Mesenteric fat pad (tissue), 1 donor: ENCODE results near the gene WDR7. TPM values are rescaled to one million over a fixed set of nuclear protein-coding genes. Genes with fewer than 3 reads are reported as not detected.

Source experiments
- DNase-seq: peaks from one replicate; pipeline ENCODE4 v3.0.0-alpha.2; 2020; ENCODE audit warnings: low spot score
- total RNA-seq: library from RNA; stranded (reverse); fragmentation: NEBNext Ultra II Directional; extraction: Animal tissue kit (Norgen Biotek cat#: 25700); gene quantifications from one replicate; pipeline ENCODE4 v1.2.1, GENCODE V29; 2021
- donor health status: DM: yes; HTN: yes; CAD: no.

WDR7 gene
- total RNA-seq, 1 donor from 2014 or later, result 33.1 TPM

GRCh38 chr18:56878711-56879110, 227.6 kb downstream of the WDR7 start:
- no peak for DNase-seq

DNA sequence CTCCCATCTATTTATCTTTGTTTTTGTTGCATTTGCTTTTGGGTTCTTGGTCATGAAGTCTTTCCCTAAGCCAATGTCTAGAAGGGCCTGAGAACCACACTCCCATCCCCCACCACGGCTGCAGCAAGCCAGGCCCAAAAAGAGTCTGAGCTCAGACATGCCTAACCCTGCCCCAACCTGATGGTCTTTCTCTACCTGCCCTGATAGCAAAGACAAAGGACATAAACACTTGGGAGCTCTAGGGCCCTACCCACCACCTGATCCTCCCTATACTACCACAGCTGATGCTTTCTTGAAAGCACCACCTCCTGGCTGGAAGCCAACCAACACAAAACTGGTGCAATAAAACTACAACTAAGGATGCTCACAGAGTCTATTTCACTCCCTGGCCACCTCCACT, 233.4 kb downstream of the WDR7 start:
- DNase-seq, result no peak

DNA sequence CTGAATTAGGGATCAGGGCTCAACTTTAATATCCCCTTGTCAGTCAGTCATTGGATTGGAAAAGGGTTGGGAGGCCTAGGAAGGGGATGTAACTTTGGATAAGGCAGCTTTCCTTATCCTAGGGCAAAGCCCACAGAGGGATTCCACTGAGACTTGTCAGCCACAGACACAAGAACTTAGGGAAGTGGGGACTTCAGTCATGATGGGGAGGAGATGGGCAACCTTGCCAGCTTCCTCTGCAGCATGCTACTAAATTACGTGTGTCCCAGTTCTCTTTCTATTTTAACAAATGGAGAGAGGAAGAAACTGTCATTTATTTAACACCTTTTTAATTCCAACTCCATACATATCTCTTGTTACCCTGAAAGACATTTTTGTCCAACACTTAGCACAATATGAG, 237.8 kb downstream of the WDR7 start:
- no peak for DNase-seq

GRCh38 chr18:56889621-56890020, 238.5 kb downstream of the WDR7 start:
- DNase-seq, result no peak

- no peak for DNase-seq
Measured at GRCh38 chr18:56890632-56891031, 239.5 kb downstream of the WDR7 start.

- no peak for DNase-seq
Measured at GRCh38 chr18:56891116-56891515, 240.0 kb downstream of the WDR7 start.

DNA sequence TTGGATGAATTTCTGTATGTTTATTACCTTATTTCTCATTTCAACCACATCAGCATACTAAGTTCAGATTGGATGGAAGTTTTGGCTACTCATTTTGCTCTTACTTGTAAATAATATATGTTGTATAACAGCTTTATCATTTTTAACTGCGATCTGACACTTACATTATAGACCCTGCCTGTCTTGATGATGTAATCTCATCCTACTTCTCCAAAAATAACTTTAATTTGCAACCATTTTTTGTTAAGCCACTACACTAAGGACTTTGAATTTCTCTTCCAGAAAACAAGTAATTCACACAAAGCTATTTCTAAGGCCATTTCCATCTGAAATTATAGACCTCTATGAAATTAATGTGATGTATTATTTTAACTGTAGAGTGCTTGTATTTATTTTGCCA, 240.7 kb downstream of the WDR7 start:
- DNase-seq, result no peak

- no peak for DNase-seq
Measured at GRCh38 chr18:56897122-56897521, 246.0 kb downstream of the WDR7 start.

- DNase-seq, result no peak
Measured at GRCh38 chr18:56899660-56900059, 248.5 kb downstream of the WDR7 start.

DNA sequence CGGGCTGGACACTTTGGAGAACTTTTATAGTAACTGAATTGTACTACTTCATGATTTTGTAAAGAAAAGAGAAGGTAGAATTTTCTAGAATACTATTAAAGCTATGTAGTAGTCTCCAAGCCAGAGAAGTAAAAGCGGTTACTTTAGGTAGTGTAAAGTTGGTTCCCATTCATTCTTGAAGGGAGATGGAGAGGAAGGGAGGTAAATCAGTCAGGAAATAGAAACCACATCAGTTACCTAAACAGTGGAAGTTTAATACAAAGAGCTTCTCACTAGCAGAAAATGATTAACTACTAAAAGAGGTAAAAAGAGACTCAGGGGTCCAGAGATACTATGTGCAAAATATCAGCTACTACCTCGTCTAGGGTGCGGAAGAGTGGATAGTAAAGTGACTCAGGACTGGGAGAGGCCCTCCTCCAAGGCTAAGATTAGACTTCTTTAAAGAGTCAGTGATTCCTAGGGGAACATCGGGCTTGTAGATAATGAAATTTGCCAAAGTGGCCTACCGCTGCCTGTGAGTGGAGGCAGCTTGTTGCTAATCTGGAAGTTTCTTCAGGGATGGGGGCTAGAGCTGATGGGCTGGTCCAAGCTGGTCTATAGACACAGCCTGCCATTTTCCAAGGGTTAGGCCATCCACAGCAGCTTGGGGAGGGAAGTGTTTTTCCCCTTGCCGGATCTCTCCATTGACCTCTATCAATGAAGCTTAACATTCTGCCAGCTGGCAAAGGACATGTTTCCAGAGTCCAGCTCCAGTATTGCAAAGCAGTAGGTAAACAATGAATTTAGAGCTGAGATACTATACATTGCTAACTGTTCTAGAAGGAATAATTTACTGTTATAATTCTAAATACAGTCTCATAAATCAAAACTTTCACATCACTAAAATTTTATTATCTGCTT, 249.3 kb downstream of the WDR7 start:
- DNase-seq, result no peak

- DNase-seq, result no peak
Measured at GRCh38 chr18:56901919-56902318, 250.8 kb downstream of the WDR7 start.

DNA sequence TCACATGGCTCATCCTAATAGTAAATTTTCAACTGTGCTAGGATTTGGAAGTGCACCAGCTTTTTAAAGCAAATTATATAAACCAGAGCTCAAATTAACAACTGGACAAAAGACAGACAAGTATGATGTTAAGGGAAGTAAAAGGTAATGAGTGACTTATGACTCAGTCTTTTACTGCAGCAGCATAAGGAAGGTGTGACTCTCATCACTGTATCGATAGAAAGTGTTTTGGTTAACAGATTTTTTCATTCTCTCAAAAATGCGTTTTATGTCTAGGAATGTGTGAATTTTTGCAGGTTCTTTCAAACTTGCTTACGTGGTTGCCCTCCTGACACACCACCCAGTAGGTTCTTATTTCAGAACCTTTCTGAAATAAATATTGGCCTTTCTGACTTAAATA, 251.5 kb downstream of the WDR7 start:
- no peak for DNase-seq

DNA sequence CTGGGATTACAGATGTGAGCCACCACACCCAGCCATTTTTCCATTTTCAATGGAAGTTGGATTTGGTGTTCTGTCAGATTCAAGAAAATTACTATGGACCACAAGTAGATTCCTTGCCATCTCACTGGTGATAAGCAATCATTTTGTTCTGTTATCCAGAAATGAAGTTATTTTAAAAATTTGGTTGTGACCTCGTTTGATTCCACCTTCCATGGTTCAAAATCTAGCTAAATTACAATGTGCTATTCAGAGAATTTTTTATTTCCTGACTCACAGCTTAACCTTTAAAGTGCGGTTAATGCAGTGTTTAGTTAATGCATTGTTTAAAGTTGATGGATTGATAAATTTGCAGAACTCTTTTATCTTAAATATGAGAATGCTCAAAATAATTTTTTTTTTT, 252.5 kb downstream of the WDR7 start:
- DNase-seq, result no peak

GRCh38 chr18:56907771-56908170, 256.6 kb downstream of the WDR7 start:
- DNase-seq, result no peak

DNA sequence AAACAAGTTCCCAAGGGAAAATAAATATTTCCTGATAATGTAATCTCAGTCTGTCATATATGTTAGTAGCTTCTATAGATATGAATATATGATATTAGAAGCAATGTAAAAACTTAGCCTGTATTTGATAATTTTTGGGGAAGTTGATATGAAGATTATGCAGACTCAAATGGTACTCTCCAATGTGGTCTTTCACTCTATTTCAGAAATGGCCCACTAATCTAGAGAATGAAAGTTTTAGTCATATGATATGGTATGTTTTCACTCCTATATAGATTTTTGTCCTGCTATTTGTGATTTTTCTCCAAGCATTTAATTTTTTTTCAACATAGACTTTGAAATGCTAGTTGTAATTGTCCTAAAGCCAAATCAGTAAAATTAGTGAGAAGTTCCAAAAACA, 259.1 kb downstream of the WDR7 start:
- no peak for DNase-seq

DNA sequence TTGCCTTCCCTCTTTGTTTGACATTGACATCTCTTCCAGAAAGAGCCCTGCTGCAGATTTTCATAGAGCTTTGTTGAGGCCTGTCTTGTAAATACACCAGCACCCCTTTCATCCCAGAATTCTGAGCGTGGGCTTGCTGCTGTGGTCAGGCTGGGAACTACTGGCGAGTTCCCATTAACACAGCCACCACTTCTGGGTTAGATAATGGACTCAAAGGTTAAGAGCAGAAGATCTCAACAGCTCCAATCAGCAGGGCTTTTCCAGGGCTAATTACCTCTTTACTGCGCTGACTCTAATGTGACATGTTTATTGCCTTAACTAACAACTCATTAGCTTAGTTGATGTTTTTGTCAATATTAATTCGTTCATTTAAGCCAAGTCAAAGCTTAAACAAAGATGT, 259.8 kb downstream of the WDR7 start:
- no peak for DNase-seq

DNA sequence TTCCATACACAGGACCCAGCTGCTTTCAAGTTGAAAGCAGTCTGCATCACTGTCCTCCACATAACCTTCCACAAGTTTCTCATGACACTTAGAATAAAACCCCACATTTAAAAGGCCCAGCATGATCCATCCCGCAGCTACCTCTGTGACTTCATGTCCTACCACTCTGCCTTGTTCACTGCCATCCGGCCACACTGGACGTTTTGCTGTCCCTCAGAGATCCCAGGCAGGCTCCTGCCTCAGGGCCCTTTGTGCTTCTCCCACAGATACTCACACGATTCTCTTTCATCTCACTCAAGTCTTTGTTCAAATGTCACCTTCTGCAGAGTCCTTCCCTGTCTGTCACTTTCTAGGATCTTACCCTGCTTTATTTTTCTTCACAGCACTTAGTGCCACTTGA, 262.8 kb downstream of the WDR7 start:
- no peak for DNase-seq

GRCh38 chr18:56919190-56919589, 268.0 kb downstream of the WDR7 start:
- DNase-seq, result no peak

GRCh38 chr18:56921896-56922480, 270.8 kb downstream of the WDR7 start:
- no peak for DNase-seq

DNA sequence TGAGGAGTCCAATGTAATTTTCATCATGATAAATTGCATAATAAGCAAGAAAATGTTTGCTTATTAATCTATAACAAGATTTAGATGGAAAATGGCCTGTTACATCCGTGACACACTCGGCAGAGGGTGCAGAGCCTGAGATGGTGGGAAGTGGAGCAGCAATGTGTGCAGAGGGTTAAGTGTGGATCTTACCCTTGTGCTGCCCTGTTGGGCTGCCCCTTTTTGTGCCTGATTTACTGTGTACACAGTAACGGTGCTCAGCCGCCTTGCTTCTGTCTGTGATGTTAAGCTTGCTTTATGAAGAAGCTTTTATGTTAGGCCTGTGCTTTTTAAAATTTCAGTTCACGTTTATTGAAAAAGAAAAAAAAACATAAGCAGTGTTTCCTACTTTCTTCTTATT, 275.6 kb downstream of the WDR7 start:
- DNase-seq, result no peak

GRCh38 chr18:56927786-56928185, 276.6 kb downstream of the WDR7 start:
- no peak for DNase-seq

DNA sequence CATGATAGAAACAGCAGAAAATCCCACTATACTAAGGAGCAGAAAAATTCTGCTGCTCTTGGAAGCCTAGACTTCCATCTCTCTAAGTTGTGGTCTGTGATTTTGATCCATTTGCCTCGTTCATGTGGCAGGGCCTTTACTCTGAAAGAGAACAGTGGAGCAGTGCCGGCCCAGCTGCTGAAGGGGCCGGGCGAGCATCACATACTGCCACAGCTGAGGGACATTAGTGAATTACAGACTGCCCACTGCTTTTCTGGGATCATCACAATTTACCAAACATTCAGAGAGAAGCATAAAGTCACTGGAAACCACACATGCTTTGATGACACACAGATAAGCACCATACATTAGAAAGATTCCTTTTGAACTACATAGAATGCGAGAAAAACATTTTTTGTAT, 278.7 kb downstream of the WDR7 start:
- no peak for DNase-seq

- no peak for DNase-seq
Measured at GRCh38 chr18:56933472-56933871, 282.3 kb downstream of the WDR7 start.
